Activated CD8-positive, alpha-beta memory T cell treated with anti-CD3 and anti-CD28 coated beads for 24 hours (primary cell): ENCODE results near the gene SHISA6.
"Not testable (repeated sequence)": the region's sequence is repeated elsewhere in the genome, so short reads cannot be mapped to it uniquely, and the experiment has no call there.

ENCODE experiments used
- DNase-seq: peaks from one replicate; pipeline ENCODE4 v3.0.0-alpha.2; 2020

SHISA6 gene

GRCh38 chr17:11304568-11304967 lies 63.6 kb downstream of the SHISA6 start:
- no peak for DNase-seq

GRCh38 chr17:11305524-11305923 lies 64.5 kb downstream of the SHISA6 start:
- DNase-seq = no peak

- DNase-seq = no peak
Measured at GRCh38 chr17:11308531-11308930, 67.5 kb downstream of the SHISA6 start.

- no peak for DNase-seq
Measured at GRCh38 chr17:11309033-11309432, 68.0 kb downstream of the SHISA6 start.

GRCh38 chr17:11309850-11310249 lies 68.8 kb downstream of the SHISA6 start:
- no peak for DNase-seq

- not testable (repeated sequence) for DNase-seq
Measured at GRCh38 chr17:11316451-11316850, 75.4 kb downstream of the SHISA6 start.

DNA sequence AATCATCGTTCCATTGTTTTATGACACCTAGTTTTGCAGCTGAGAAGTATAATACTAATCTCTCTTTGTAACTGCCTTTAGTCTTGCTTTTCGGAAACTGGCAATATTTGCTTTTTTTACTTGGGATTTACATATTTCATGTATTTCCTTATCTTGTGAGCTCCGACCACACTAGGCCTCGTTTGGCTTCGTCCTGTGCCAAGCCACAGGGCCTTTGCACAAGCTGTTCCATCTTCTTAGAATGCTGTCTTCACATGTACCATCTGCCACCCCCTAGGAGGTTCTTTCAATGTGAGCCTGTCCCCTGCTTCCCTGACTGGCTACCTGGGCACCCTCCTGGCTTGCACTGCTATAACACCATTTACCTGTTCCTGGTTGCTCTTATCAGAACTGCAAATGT lies 77.2 kb downstream of the SHISA6 start:
- DNase-seq = no peak

DNA sequence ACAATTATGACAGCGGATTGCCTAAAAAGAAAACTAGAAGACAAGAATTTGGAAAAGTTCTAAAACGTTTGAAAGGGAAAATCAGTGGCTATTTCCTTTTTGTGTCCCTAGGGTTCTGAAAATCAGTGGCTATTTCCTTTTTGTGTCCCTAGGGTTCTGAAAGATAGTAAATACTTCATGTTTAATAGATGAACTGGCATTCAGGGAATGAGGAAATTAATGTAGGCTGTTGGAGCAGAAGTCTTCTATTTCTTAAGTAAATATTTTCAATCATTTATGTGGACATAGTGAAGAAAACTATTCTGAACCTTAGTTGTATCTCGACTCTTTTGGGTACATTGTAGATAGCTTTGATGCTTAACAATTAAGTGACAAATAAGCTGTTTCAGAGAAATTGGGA lies 78.9 kb downstream of the SHISA6 start:
- DNase-seq = no peak

- DNase-seq = no peak
Measured at GRCh38 chr17:11324021-11324420, 83.0 kb downstream of the SHISA6 start.

DNA sequence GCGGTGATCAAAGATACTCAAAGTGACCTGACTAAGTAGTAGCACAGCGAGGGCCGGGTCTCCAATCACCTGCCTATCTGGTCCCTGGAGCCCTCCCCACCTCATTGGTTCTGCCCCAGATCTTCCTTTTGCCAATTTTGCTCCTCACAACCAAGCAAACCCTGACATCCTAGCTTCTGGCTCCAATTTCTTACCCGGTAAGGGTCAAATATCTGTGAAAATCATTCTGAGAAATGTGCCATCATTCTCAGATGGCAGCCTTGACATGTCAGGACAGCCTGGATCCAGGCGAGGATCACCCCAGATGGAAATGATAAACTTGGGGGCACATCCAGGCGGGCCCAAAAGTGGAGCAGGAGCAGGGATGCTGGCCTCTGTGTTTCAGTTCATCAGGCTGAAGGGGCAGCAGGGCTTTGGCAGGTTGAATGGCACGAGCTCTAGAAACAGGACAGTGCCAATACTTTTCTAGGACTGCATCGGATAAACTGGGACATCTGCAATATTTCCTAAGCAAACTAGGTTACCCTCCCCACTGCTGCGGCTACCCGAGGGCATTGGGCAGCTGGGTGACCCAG lies 83.9 kb downstream of the SHISA6 start:
- no peak for DNase-seq

GRCh38 chr17:11326492-11326891 lies 85.5 kb downstream of the SHISA6 start:
- no peak for DNase-seq

DNA sequence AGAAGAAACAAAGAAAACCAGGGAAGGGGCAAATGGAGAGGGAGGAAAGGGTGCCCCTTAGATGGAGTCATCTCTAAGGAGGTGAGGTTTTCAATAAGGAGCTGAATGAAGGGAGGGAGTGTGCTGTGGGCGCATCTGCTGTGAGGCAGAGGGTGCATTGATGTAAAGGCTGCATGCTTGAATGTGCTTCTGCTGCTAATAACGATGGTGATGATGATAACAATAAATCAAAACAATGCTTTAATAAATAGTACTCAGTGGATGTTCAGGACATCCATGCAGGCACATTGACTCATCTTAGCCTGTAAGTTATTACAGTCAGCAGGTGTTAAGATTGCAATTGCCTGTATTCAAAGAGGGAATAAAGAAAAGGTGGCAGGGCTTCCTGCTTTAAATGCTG lies 87.8 kb downstream of the SHISA6 start:
- no peak for DNase-seq

GRCh38 chr17:11330006-11330405 lies 89.0 kb downstream of the SHISA6 start:
- no peak for DNase-seq

DNA sequence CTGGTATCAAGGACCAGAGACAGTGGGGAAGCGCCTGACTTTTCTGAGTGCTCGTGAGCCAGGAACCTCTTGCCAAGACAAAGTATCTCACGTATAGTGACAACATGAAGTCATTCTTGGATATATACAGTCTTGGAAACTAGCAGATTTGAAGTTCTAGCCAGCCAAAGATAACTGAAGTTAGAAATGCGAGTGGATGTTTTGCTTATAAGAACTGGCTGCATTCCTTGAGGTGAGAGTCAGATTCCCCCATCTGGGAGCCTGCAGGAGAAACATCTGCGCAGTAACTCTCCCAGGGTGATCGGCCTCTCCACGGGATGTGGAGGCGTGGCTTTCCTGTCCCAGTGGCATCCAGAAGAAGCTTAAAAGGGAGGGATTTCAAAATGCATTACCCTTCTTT lies 89.8 kb downstream of the SHISA6 start:
- DNase-seq = no peak

DNA sequence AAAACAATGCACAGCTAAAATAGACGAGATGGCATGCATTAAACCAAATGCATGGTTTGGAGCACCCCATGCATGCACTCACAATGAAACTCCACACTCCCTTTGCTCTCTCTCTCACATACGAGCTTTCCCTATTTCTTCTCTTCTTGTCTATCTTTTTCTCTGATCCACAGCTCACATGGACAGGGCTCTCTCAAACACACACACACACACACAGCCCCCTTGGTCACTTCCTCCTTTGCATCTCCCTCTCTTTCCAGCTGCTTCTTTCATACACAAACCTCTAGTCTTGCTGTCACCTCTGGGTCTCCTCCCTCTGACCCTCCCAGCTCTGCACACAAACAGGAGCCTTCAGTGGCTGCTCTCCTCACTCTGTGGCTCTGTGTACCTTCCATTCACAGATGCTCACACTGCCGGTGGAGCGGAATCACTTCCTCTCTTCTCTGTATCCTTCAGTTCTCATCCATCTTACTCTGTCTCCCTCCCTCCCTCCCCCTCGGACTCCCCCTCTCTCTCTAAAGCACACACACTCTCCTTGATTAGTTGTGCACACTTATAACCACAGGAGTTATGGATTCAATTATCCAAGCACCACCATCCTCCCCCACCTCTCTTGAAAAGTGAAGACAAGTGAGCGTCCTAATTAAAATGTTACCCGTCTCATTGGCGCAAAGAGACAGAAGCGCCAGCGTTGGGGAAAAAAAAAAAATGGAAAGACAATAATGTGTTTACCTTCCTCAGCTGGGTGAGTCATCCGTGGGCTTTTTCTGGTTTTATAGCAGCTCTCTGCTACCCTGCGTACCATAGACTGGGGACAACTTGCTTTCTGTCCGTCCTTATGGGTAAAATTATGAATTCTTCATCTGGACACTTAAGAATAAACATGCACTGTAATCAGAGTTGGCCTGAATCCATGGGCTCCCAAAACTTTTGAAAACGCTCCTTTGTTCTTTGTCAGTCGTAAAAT lies 90.8 kb downstream of the SHISA6 start:
- DNase-seq = no peak

GRCh38 chr17:11332706-11333105 lies 91.7 kb downstream of the SHISA6 start:
- no peak for DNase-seq

DNA sequence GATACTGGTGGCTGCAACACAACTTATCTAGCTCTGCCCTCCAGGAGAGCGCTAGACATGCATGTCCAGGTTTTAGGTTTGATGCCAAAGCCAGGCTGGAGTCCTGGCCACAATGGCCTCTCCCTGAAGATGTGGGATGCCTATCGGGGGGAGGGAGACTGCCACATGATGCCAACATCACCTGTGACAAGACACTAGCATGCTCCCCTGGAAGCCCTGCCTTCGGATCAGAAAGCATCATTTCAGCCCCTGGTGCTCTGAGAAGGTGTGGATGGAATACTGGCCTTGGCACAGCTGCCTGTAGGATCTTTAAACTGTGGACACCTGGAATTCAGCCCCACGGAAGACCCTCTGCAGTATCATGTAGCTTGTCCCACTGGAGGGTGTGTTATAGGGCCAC lies 93.5 kb downstream of the SHISA6 start:
- DNase-seq = no peak

GRCh38 chr17:11336290-11336689 lies 95.3 kb downstream of the SHISA6 start:
- no peak for DNase-seq

DNA sequence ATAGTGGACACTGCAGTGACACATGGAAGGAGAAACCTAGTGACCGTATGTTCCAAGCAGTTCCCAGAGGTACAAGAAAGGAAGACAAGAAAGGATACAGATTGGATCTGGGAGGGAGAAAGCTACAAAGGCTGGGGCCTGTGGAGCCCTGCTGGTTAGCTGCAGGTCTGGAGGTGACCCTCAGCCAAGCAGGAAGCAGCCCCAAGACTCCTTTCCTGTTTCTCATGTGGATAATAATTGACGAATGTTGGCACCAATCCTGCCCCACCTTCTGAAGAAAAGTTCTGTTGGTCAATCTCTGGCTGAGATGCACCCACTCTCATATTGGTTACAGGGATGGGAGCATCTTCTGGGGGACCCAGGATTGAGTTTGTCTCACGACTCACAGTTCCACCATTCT lies 99.8 kb downstream of the SHISA6 start:
- DNase-seq = no peak

DNA sequence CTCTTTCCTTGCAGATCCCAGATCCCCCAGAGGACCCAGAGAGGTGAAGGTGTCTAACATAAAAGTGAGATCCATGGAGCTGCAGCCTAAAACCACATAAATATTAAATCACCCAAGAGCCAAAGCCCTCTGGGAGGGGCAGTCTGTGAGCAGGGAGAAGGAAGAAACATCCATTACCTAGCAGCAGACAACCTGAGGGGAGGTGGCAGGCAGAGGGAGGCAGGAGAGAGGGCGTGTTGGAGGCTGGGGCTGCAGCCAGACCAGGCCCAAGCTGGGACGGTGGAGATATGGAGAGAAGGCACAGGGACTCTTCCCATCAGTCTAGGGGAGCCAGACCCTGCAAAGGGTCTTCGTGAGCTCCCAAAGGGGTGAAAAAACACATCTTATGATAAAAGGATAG lies 101.1 kb downstream of the SHISA6 start:
- DNase-seq = no peak

- no peak for DNase-seq
Measured at GRCh38 chr17:11349106-11349505, 108.1 kb downstream of the SHISA6 start.

DNA sequence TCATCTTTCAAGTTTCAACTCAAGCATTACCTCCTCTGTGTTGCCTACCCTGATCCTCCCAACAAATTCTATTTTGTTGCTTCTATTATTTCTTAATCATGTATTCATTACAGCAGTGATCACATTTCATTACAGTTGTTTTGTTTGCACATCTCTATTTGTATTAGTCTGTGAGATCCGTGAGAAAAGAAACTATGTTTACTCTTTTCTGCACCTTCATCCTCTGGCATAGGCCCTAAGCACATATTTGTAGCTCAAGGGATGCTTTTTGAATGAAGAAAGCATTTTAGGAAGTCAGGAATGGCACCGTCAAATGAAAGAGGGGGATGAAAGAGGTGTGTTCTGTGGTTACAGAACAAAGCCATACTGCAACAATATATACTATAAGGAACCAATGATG lies 110.5 kb downstream of the SHISA6 start:
- no peak for DNase-seq

DNA sequence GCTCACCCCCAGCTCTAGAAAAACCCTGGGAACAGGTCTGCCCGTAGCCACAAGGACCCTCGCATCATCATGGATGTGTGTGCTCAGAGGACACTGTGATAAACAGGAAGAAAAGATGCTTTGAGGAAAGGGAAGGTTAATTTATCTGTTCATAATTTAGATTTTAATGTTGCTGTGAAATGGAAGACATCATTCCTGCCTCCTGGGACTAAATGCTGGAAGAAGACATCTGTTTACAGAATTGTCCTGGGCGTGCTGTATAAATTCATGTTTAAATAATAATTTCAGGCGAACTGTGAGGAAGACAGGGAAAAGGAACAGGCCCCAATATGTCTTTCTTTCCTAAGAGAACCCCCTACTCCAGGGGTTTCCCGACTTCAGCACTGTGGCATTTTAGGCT lies 112.6 kb downstream of the SHISA6 start:
- no peak for DNase-seq

DNA sequence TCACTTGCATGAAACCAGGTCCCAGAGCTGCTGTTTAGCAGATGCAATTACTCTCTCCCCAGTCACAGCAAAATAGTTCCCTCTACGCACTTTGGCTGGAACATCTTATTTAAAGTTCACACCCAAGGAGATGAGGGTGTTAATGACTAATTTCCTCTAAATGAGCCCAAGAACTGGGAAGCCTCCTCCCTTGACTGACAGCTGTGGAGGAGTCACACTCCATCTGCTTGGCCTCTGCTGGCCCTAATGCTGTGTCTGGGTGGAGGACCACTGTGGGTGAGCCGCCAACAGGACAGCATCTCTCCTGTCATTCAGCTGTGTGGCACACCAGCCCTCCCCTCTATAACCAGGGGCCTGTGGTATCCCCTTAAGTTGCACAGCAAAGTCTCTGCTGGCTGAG lies 115.4 kb downstream of the SHISA6 start:
- no peak for DNase-seq
